ENCODE measurements around the gene USHBP1.

DNA sequence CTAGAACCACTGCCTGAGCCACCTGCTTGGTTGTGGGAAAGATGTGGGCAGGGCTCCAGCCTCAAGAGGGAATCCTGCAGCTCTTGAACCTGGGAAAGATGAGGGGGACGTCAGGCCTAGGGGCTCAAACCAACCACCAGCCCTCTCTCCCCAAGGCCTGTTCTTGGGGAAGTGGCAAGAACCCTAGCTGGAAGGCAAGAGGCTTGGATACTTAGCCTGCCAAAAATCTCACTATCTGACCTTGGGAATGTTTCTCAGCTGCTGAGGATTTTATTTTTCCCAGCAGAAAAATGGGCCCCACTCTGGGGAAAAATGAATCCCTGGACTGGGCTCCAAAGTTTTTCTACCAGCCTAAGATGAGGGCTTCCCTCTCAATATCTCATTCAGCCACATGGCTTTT is 4.6 kb downstream of the USHBP1 start:
- TF ChIP-seq, protein P1, sequence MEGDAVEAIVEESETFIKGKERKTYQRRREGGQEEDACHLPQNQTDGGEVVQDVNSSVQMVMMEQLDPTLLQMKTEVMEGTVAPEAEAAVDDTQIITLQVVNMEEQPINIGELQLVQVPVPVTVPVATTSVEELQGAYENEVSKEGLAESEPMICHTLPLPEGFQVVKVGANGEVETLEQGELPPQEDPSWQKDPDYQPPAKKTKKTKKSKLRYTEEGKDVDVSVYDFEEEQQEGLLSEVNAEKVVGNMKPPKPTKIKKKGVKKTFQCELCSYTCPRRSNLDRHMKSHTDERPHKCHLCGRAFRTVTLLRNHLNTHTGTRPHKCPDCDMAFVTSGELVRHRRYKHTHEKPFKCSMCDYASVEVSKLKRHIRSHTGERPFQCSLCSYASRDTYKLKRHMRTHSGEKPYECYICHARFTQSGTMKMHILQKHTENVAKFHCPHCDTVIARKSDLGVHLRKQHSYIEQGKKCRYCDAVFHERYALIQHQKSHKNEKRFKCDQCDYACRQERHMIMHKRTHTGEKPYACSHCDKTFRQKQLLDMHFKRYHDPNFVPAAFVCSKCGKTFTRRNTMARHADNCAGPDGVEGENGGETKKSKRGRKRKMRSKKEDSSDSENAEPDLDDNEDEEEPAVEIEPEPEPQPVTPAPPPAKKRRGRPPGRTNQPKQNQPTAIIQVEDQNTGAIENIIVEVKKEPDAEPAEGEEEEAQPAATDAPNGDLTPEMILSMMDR (conservative IDR thresholded peaks at IDR 0.05; ENCODE audit: low read depth in 2 of 2), result no peak
- no peak for TF ChIP-seq POLR2AphosphoS5 (IDR thresholded peaks at IDR 0.05; ENCODE audit: low read depth)
- TF ChIP-seq, protein P2, sequence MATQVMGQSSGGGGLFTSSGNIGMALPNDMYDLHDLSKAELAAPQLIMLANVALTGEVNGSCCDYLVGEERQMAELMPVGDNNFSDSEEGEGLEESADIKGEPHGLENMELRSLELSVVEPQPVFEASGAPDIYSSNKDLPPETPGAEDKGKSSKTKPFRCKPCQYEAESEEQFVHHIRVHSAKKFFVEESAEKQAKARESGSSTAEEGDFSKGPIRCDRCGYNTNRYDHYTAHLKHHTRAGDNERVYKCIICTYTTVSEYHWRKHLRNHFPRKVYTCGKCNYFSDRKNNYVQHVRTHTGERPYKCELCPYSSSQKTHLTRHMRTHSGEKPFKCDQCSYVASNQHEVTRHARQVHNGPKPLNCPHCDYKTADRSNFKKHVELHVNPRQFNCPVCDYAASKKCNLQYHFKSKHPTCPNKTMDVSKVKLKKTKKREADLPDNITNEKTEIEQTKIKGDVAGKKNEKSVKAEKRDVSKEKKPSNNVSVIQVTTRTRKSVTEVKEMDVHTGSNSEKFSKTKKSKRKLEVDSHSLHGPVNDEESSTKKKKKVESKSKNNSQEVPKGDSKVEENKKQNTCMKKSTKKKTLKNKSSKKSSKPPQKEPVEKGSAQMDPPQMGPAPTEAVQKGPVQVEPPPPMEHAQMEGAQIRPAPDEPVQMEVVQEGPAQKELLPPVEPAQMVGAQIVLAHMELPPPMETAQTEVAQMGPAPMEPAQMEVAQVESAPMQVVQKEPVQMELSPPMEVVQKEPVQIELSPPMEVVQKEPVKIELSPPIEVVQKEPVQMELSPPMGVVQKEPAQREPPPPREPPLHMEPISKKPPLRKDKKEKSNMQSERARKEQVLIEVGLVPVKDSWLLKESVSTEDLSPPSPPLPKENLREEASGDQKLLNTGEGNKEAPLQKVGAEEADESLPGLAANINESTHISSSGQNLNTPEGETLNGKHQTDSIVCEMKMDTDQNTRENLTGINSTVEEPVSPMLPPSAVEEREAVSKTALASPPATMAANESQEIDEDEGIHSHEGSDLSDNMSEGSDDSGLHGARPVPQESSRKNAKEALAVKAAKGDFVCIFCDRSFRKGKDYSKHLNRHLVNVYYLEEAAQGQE (IDR thresholded peaks at IDR 0.05; ENCODE audit: unreplicated experiment), result no peak

All from GM23338 (cell line).